CD4-positive, CD25-positive, alpha-beta regulatory T cell (primary cell): ENCODE data around the gene PDE4B. TPM values are rescaled to one million over a fixed set of nuclear protein-coding genes. Genes with fewer than 3 reads are reported as not detected.

ENCODE experiments used
- ATAC-seq, 2 donors: fragments of 150-1000 bp; cut with Tn5 transposase; one replicate each; pipeline ENCODE4 v1.10.0; 2021; ENCODE audit warnings: low read depth in 2 of 2, moderate number of reproducible peaks in 2 of 2, moderate library complexity in 1 of 2
- DNase-seq, 3 donors: peaks; one replicate each; pipeline versions ENCODE4 v3.0.0 to v3.0.0-alpha.2; 2012 to 2022; ENCODE audit warnings: mixed read lengths in 1 of 3
- H3K27ac ChIP-seq: one replicate; pipeline ENCODE4 v1.7.0; 2013; ENCODE audit warnings: mild to moderate bottlenecking, low read length; ENCODE audit not compliant: insufficient read depth, poor library complexity, severe bottlenecking
- H3K27me3 ChIP-seq: one replicate; pipeline ENCODE4 v1.7.0; 2013; ENCODE audit warnings: low read length; ENCODE audit not compliant: control insufficient read depth, insufficient read depth
- H3K36me3 ChIP-seq: one replicate; pipeline ENCODE4 v1.7.0; 2013; ENCODE audit warnings: mild to moderate bottlenecking, low read length, moderate library complexity; ENCODE audit not compliant: control insufficient read depth, insufficient read depth
- H3K4me1 ChIP-seq: 2 replicates; pipeline ENCODE4 v1.7.0; 2013; ENCODE audit warnings: mild to moderate bottlenecking, low read length; ENCODE audit not compliant: insufficient read depth, control insufficient read depth, poor library complexity, severe bottlenecking
- H3K4me3 ChIP-seq: one replicate; pipeline ENCODE4 v1.7.0; 2013; ENCODE audit warnings: low read depth, mild to moderate bottlenecking, low read length, moderate library complexity
- H3K9me3 ChIP-seq, 2 experiments: 1 replicate in 1 of 2; 2 replicates in 1 of 2; pipeline ENCODE4 v1.7.0; 2013; ENCODE audit warnings: low read length in 2 of 2, mild to moderate bottlenecking in 1 of 2, moderate library complexity in 1 of 2; ENCODE audit not compliant: control insufficient read depth in 2 of 2
- H3K27ac Mint-ChIP-seq, 3 donors: one replicate each; pipeline ENCODE4 v1.8.0; 2020 to 2022; ENCODE audit warnings: mild to moderate bottlenecking in 3 of 3, mixed read lengths in 3 of 3, moderate library complexity in 2 of 3
- H3K27me3 Mint-ChIP-seq: one replicate; pipeline ENCODE4 v1.8.0; 2022; ENCODE audit warnings: mild to moderate bottlenecking, mixed read lengths
- H3K36me3 Mint-ChIP-seq: one replicate; pipeline ENCODE4 v1.8.0; 2020; ENCODE audit warnings: mixed read lengths
- H3K4me1 Mint-ChIP-seq, 4 donors: one replicate each; pipeline ENCODE4 v1.8.0; 2020 to 2022; ENCODE audit warnings: mixed read lengths in 4 of 4, mild to moderate bottlenecking in 1 of 4
- H3K4me3 Mint-ChIP-seq, 4 donors: one replicate each; pipeline ENCODE4 v1.8.0; 2020 to 2022; ENCODE audit warnings: mild to moderate bottlenecking in 4 of 4, mixed read lengths in 4 of 4, moderate library complexity in 3 of 4
- H3K9me3 Mint-ChIP-seq, 7 donors: one replicate each; pipeline ENCODE4 v1.8.0; 2020 to 2022; ENCODE audit warnings: mixed read lengths in 7 of 7, mild to moderate bottlenecking in 3 of 7, moderate library complexity in 2 of 7
- polyA plus RNA-seq, 4 donors: library from polyadenylated mRNA; unstranded; fragments of 300-500 nt; fragmentation: Illumina TruSeq; gene quantifications; one replicate each; pipeline ENCODE4 v1.2.3, GENCODE V29; 2021
- total RNA-seq: library from RNA; stranded (reverse); gene quantifications from one replicate; pipeline ENCODE4 v1.2.3, GENCODE V29; 2022

The PDE4B gene
- total and polyA plus RNA-seq, 5 donors from 2014 or later: 63.9 to 200 (median 75.4) TPM

DNA sequence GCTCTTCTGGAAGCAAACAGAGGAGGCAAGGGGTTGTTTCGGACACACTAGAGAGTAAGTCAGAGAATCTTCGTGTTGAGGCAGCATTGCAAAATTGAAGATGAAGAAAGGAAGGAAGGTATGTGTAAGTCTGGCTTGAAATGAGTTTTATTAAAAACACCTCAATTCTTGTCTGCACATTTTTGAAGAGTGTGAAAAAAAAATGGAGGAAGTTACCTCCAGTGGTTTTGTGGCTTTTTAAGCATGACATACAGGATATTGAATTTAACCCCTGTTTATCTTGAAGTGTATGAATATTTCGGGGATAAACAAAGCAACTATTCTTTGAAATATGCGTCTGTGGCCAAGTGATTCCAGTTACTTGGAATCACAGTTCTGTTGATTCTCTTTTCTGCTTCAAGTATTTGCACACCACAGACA lies 538.0 kb downstream of the PDE4B start:
- Mint-ChIP-seq H3K4me3 (peak overlapping the region; percentile 92 to 100 (median 98)), H3K36me3 (peaks cover 7% of the 10 kb centered on the region), H3K4me1 (peaks cover 15 to 51% (median 32%) of the 10 kb centered on the region in 4 donors), H3K27me3 (no peaks in the 10 kb centered on the region), H3K27ac (peak overlapping the region; percentile 96 to 100 (median 97)), H3K9me3 (peaks cover 0 to 5% (median 0%) of the 10 kb centered on the region in 7 donors)
- Histone ChIP-seq H3K36me3 (peaks cover 3% of the 10 kb centered on the region), H3K4me1 (peaks cover 47% of the 10 kb centered on the region), H3K27me3 (no peaks in the 10 kb centered on the region), H3K27ac (peak overlapping the region; percentile 95), H3K9me3 (no peaks in the 10 kb centered on the region), H3K4me3 (peak overlapping the region; percentile 99)
- peak; percentile 45 to 47 for ATAC-seq
- DNase-seq: peak in 2 of 3 donors; percentile 84 to 88

DNA sequence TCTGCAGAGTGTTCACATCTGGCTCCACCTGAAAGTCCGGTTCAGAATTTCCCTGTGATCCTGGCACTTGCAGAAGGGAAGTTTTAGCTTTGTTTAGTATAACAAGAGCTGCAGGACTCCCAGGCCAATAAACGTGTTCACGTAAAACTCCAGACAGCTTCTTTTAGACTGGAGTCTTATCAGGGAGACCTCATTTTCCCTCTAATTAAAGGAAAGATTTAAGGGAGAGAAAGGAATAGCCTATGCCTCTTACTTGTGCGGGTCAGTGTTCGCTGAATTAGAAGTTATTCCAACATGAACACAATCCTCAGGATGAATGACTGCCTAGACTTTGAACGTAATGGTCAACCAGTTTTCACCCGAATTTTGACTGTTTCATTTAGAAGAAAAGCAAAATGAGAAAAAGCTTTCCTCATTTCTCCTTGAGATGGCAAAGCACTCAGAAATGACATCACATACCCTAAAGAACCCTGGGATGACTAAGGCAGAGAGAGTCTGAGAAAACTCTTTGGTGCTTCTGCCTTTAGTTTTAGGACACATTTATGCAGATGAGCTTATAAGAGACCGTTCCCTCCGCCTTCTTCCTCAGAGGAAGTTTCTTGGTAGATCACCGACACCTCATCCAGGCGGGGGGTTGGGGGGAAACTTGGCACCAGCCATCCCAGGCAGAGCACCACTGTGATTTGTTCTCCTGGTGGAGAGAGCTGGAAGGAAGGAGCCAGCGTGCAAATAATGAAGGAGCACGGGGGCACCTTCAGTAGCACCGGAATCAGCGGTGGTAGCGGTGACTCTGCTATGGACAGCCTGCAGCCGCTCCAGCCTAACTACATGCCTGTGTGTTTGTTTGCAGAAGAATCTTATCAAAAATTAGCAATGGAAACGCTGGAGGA lies 539.2 kb downstream of the PDE4B start:
- Mint-ChIP-seq H3K4me1 (peaks cover 15 to 52% (median 35%) of the 10 kb centered on the region in 4 donors), H3K36me3 (peaks cover 18% of the 10 kb centered on the region), H3K9me3 (peaks cover 0 to 5% (median 0%) of the 10 kb centered on the region in 7 donors), H3K27ac (peak overlapping the region; percentile 98 to 100 (median 99)), H3K4me3 (peak overlapping the region; percentile 92 to 100 (median 98)), H3K27me3 (no peaks in the 10 kb centered on the region)
- ATAC-seq (peak; percentile 4 to 6), DNase-seq (peak; percentile 40 to 84 (median 43))
- H3K4me3 ChIP-seq: peak overlapping the region; percentile 99
- H3K36me3 ChIP-seq: peaks cover 3% of the 10 kb centered on the region
- H3K27me3 ChIP-seq: no peaks in the 10 kb centered on the region
- H3K9me3 ChIP-seq: no peaks in the 10 kb centered on the region
- H3K27ac ChIP-seq: peak overlapping the region; percentile 95
- H3K4me1 ChIP-seq: peaks cover 58% of the 10 kb centered on the region

DNA sequence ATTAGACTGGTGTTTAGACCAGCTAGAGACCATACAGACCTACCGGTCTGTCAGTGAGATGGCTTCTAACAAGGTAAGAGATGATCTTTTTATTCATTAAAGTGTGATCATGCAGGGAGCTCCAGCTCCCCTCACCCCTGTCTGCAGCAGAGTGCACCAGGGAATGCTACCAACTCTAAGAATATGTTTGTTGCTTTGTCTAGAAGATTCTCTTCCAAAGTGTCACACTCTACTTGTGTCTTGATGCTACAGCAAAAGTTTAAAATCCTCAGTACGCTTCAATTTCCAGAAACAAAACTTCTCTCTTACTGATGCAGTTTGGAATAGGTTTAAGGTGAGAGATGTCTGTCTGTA lies 539.8 kb downstream of the PDE4B start:
- ATAC-seq (no peak), DNase-seq (no peak)
- Mint-ChIP-seq H3K4me3 (peak overlapping the region; percentile 92 to 100 (median 98)), H3K27me3 (no peaks in the 10 kb centered on the region), H3K36me3 (peaks cover 22% of the 10 kb centered on the region), H3K9me3 (peaks cover 0 to 5% (median 0%) of the 10 kb centered on the region in 7 donors), H3K4me1 (peaks cover 15 to 56% (median 37%) of the 10 kb centered on the region in 4 donors), H3K27ac (peak overlapping the region; percentile 98 to 100 (median 99))
- peaks cover 6% of the 10 kb centered on the region for H3K36me3 ChIP-seq
- H3K4me3 ChIP-seq: peak overlapping the region; percentile 99
- no peaks in the 10 kb centered on the region for H3K9me3 ChIP-seq
- peak overlapping the region; percentile 95 for H3K27ac ChIP-seq
- peaks cover 65% of the 10 kb centered on the region for H3K4me1 ChIP-seq
- H3K27me3 ChIP-seq: no peaks in the 10 kb centered on the region

DNA sequence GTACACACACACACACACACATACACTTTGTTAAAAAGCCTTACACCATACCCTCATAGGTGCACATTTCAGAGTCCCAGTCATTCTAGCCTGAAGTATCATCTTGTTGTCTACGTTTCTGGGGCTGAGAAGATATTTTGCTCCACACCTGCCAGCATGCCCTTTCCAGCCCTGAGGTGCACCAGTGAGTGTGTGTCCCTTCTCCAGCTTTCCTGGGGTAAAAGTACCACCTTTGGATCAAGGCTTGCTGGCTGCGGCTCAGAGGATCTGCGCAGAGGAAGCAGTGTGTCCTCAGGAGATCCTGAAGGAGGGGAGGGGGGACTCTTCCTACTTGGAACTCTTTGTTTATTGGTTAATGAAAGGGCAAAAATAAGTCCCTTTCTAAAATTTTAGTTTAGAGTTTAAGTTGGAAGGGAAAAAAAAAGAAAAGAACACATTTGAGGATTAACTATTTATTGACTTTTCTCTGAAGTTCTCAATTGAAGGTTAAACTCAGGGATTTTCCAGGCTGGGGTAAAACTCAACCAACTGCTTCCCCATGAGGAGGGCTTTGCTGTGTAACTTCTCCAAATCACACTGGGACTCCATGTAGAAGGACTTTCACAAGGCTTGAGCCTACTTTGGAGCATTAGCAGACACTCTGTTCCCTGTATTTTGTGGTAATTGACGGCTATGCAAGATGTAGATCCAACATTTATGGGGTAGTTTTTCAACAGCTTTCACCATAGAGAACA lies 540.9 kb downstream of the PDE4B start:
- Mint-ChIP-seq H3K27ac (peak overlapping the region; percentile 98 to 100 (median 99)), H3K36me3 (peaks cover 24% of the 10 kb centered on the region), H3K27me3 (no peaks in the 10 kb centered on the region), H3K4me3 (peak overlapping the region; percentile 92 to 100 (median 98)), H3K9me3 (peaks cover 0 to 5% (median 0%) of the 10 kb centered on the region in 7 donors), H3K4me1 (peaks cover 15 to 59% (median 33%) of the 10 kb centered on the region in 4 donors)
- H3K27ac ChIP-seq: peak overlapping the region; percentile 95
- ATAC-seq (no peak), DNase-seq (peak in 1 of 3 donors; percentile 73)
- peaks cover 6% of the 10 kb centered on the region for H3K36me3 ChIP-seq
- no peaks in the 10 kb centered on the region for H3K9me3 ChIP-seq
- peak overlapping the region; percentile 99 for H3K4me3 ChIP-seq
- H3K4me1 ChIP-seq: peaks cover 71% of the 10 kb centered on the region
- H3K27me3 ChIP-seq: no peaks in the 10 kb centered on the region

DNA sequence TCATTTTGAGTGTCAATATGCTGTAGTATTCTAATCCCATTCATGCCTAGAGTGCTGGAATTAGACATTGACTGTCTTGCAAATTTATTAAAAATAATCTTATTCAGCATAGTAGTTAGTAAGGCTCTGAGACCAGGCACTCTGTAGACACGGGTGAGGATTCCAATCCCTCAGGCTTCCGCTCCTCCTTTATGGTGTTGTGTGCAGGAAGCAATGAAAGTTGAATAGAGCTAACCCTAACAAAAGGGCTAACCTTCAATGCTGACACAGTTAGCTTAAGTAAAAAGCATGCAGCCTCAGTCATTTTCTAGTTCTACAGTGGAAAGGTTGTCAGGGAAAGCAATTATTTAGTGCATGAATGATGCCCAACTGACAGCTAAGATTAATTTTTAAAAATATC lies 541.6 kb downstream of the PDE4B start:
- Mint-ChIP-seq H3K36me3 (peaks cover 25% of the 10 kb centered on the region), H3K4me3 (peak overlapping the region; percentile 92 to 100 (median 98)), H3K27me3 (no peaks in the 10 kb centered on the region), H3K27ac (peak overlapping the region; percentile 98 to 100 (median 99)), H3K9me3 (peaks cover 0 to 5% (median 0%) of the 10 kb centered on the region in 7 donors), H3K4me1 (peaks cover 17 to 57% (median 32%) of the 10 kb centered on the region in 4 donors)
- Histone ChIP-seq H3K27ac (peak overlapping the region; percentile 95), H3K4me3 (peak overlapping the region; percentile 99), H3K4me1 (peaks cover 68% of the 10 kb centered on the region), H3K9me3 (no peaks in the 10 kb centered on the region), H3K27me3 (no peaks in the 10 kb centered on the region), H3K36me3 (peaks cover 6% of the 10 kb centered on the region)
- DNase-seq (peak in 1 of 3 donors; percentile 74), ATAC-seq (no peak)

DNA sequence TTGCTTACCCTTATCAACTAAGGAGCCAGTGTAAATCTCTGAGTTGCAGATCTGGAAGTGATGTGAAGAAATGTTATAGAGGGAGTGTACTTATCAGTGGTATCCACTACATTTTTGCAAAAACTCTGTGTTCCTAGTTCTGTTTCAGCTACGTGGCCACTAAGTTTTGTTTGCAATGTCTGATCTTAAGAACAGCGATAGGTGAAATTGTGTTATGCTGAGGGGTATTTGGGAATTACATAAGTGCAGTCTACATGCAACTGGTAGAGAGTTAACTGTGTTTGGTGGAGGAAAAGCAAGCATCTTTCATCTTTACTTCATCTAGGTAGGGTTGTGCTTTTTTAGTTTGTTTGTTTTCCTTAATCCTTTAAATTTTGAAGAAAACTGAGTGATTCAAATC lies 542.4 kb downstream of the PDE4B start:
- Histone ChIP-seq H3K27me3 (no peaks in the 10 kb centered on the region), H3K4me1 (peaks cover 68% of the 10 kb centered on the region), H3K4me3 (peak overlapping the region; percentile 99), H3K36me3 (peaks cover 6% of the 10 kb centered on the region), H3K9me3 (no peaks in the 10 kb centered on the region), H3K27ac (peak overlapping the region; percentile 95)
- Mint-ChIP-seq H3K9me3 (peaks cover 0 to 5% (median 0%) of the 10 kb centered on the region in 7 donors), H3K27ac (peak overlapping the region; percentile 98 to 100 (median 99)), H3K27me3 (no peaks in the 10 kb centered on the region), H3K36me3 (peaks cover 30% of the 10 kb centered on the region), H3K4me1 (peaks cover 17 to 57% (median 32%) of the 10 kb centered on the region in 4 donors), H3K4me3 (peak overlapping the region; percentile 92 to 100 (median 98))
- ATAC-seq (no peak), DNase-seq (peak in 1 of 3 donors; percentile 59)

DNA sequence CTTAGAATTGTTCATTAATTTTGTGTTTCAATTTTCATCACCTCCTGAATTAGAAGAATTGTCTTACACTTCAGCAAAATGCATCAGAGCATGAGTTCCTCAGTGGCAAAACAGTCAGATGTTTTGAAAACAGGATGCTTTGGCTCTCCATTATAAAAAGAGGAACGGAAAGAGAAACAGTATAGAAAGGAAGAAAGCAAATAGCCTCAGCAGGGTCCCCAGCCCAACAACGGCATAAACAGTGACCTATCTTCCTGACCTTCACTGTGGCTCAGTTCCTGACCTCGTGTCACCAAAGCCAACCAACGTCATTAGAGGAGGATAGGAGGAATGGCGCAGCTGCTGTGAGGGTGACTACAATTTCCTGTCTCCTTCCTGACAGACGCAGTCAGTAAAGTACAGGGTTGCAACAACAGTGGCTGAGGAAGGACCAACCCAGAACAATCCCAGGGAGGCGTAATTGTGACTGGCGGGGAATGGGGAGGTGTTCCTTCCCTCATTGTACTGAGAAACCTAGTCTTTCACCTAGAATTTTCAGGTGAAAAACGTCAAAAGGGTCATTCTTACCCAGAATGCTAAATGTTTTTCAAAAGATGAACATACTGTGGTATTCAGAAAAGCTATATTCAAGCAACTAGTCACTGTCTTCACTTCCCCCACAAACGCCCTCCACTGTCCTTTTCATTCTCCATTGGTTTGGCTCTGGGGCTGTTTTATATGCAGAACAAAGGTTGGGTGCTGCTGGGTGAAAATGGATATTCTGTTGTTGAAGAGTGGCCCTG lies 543.4 kb downstream of the PDE4B start:
- H3K27me3 Mint-ChIP-seq: no peaks in the 10 kb centered on the region
- H3K4me3 Mint-ChIP-seq: peak overlapping the region; percentile 92 to 100 (median 98)
- Histone ChIP-seq H3K9me3 (no peaks in the 10 kb centered on the region), H3K4me3 (peak overlapping the region; percentile 99), H3K27ac (peak overlapping the region; percentile 95), H3K27me3 (no peaks in the 10 kb centered on the region), H3K4me1 (peaks cover 68% of the 10 kb centered on the region), H3K36me3 (peaks cover 6% of the 10 kb centered on the region)
- peaks cover 30% of the 10 kb centered on the region for H3K36me3 Mint-ChIP-seq
- peaks cover 9 to 53% (median 28%) of the 10 kb centered on the region in 4 donors for H3K4me1 Mint-ChIP-seq
- peak overlapping the region; percentile 98 to 100 (median 99) for H3K27ac Mint-ChIP-seq
- peak; percentile 76 to 79 for ATAC-seq
- no peaks in the 10 kb centered on the region for H3K9me3 Mint-ChIP-seq
- peak; percentile 66 to 94 (median 82) for DNase-seq
